Activated B cell treated with CpG ODN at 0.5 μM for 24 hours (primary cell): ENCODE data around the gene CRELD2. TPM values are rescaled to one million over a fixed set of nuclear protein-coding genes. Genes with fewer than 3 reads are reported as not detected.

Experiments
- ATAC-seq: fragments of 200-7000 bp; cut with Tn5 transposase; one replicate; pipeline ENCODE4 v1.10.0; 2021; ENCODE audit warnings: low read depth, mild to moderate bottlenecking, moderate library complexity
- CTCF ChIA-PET: fragments of 350-600 bp; sonication (Branson Sonifier 250); formaldehyde crosslinking; loops from one replicate; lab custom pipeline; 2021; ENCODE audit warnings: antibody characterized with exemption; lab: Charles Lee
- POLR2A ChIA-PET: fragments of 350-600 bp; sonication (Branson Sonifier 250); formaldehyde crosslinking; loops from one replicate; lab custom pipeline; 2021; ENCODE audit warnings: antibody characterized with exemption; lab: Charles Lee
- DNase-seq: peaks from one replicate; pipeline ENCODE4 v3.0.0; 2022
- H3K27ac Mint-ChIP-seq: one replicate; pipeline ENCODE4 v1.8.0; 2020; ENCODE audit warnings: mixed read lengths
- H3K27me3 Mint-ChIP-seq: one replicate; pipeline ENCODE4 v1.8.0; 2021; ENCODE audit warnings: mixed read lengths
- H3K36me3 Mint-ChIP-seq: one replicate; pipeline ENCODE4 v1.8.0; 2021; ENCODE audit warnings: low read depth, mixed read lengths
- H3K4me1 Mint-ChIP-seq: one replicate; pipeline ENCODE4 v1.8.0; 2021; ENCODE audit warnings: mixed read lengths
- H3K4me3 Mint-ChIP-seq: one replicate; pipeline ENCODE4 v1.8.0; 2020; ENCODE audit warnings: mild to moderate bottlenecking, mixed read lengths
- H3K9me3 Mint-ChIP-seq: one replicate; pipeline ENCODE4 v1.8.0; 2020; ENCODE audit warnings: mixed read lengths
- intact Hi-C: fragments of 100-400 bp; cut with micrococcal nuclease; formaldehyde crosslinking; loops from one replicate; pipeline ENCODE4 v1.15.1; 2024
- total RNA-seq: library from RNA; stranded (reverse); gene quantifications from 2 replicates; pipeline ENCODE4 v1.2.3, GENCODE V29; 2022
- TF ChIP-seq, protein P1 (sequence below): fragments of 200-600 bp; IDR thresholded peaks from one replicate; pipeline ENCODE4 v1.8.0; 2022; ENCODE audit warnings: antibody characterized with exemption, mild to moderate bottlenecking

CRELD2 gene
- total RNA-seq, 1 donor from 2014 or later: 44.5 TPM

DNA sequence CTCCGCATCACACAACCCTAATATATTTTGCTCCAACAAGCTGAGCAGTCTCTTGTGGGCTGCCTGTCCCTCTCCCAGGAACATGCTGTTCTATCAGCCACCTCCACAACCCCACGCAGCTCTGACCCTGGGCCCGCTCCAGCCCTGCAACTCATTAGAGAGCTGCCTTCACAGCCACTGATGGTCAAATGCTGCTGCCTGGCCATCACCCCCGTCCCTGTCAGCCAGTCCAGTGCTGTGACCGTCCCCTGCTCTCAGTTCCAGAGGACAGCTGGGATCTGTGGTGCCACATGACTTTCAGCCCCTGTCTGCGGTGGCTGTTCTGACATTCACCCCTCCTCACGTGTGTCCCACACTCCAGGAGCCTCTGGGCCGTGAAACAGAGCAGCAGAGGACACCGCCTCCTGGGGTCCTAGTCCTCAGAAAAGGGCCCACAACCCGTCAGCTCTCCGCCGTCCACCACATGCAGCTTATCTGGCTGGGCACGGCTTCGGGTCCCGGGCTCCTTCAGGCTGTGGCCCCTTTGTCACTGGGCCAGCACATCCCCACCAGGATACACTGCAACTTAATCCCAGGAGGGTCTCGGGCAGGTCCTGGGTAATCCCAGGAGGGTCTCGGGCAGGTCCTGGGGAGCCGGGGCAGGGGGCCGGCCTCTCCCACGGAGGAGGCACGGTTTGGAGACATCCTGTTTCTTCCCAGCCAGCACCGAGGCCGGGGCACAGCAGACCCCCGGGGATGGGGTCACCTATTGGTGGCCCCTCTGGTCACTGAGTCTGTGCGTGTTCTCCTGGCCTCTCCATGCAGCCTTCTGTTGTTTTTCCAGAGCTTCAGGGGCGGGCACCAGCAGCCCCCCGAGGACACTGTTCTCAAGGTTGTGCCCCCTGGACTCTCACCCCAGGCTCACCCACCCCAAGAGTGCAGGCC is 15.1 kb downstream of the CRELD2 start:
- H3K4me1 Mint-ChIP-seq: peaks cover 58% of the 10 kb centered on the region
- POLR2A ChIA-PET: interaction anchor here (0.6 to 15.4 kb wide), 11 partner anchors 8 to 258 kb away, joined by 3 to 828 read pairs (median 7); partner anchors contain the start of genes IL17REL and PIM3
- TF ChIP-seq, protein P1, sequence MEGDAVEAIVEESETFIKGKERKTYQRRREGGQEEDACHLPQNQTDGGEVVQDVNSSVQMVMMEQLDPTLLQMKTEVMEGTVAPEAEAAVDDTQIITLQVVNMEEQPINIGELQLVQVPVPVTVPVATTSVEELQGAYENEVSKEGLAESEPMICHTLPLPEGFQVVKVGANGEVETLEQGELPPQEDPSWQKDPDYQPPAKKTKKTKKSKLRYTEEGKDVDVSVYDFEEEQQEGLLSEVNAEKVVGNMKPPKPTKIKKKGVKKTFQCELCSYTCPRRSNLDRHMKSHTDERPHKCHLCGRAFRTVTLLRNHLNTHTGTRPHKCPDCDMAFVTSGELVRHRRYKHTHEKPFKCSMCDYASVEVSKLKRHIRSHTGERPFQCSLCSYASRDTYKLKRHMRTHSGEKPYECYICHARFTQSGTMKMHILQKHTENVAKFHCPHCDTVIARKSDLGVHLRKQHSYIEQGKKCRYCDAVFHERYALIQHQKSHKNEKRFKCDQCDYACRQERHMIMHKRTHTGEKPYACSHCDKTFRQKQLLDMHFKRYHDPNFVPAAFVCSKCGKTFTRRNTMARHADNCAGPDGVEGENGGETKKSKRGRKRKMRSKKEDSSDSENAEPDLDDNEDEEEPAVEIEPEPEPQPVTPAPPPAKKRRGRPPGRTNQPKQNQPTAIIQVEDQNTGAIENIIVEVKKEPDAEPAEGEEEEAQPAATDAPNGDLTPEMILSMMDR: no peak
- H3K4me3 Mint-ChIP-seq: peak overlapping the region; percentile 75
- H3K27ac Mint-ChIP-seq: peak overlapping the region; percentile 82
- intact Hi-C loops: loop anchor here (5.0 to 10.0 kb wide), 2 partner anchors 84 to 541 kb away; partner anchors contain the start of gene SBF1
- CTCF ChIA-PET: interaction anchor here (0.9 to 5.0 kb wide), 4 partner anchors 28 to 98 kb away, joined by 3 to 91 read pairs (median 4); no protein-coding TSS in a partner anchor
- ATAC-seq: no peak
- no peak for DNase-seq
- H3K9me3 Mint-ChIP-seq: no peaks in the 10 kb centered on the region
- H3K27me3 Mint-ChIP-seq: no peaks in the 10 kb centered on the region
- no peaks in the 10 kb centered on the region for H3K36me3 Mint-ChIP-seq

DNA sequence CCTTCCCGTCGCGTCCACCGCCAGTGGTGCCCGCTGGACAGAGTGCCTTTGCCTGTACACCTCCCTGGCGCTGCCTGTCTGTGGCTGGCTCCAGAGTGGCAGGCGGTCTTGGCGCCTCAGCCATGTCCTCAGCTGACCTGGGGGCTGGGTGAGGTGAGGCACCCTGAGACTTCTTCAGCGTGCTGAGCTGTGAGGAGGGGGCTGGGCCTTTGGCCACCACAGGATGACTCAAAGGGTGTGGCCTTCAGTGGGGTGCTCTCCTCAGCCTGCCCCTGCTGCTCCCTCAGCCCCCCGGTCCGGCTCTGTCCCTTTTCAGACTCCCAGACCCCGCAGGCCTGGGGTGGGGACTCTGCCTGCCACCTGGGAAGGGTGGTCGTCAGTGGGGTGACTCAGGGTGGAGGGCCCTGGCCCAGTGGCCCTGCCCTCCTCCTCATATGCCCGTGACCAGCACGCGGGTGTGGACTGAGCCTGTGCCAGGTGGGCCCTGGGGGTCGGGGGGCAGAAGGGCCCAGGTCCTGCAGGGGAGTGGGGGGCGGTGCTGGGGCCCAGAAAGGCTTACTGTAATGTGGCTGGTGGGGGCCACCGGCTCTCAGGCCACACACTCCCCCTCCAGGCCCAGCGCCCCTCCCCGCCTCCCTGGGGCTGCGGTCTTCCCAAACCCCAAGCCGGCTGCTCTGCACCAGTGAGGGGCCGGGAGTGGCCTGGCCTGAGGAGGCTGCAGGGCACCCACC is 15.9 kb downstream of the CRELD2 start:
- POLR2A ChIA-PET: interaction anchor here (1.4 to 15.4 kb wide), 10 partner anchors 9 to 256 kb away, joined by 3 to 828 read pairs (median 10); partner anchors contain the start of genes IL17REL and PIM3
- H3K27me3 Mint-ChIP-seq: no peaks in the 10 kb centered on the region
- CTCF ChIA-PET: interaction anchor here (2.0 to 5.0 kb wide), 2 partner anchors 28 to 97 kb away, joined by 5 to 91 read pairs; no protein-coding TSS in a partner anchor
- intact Hi-C loops: loop anchor here (5.0 to 10.0 kb wide), 2 partner anchors 83 to 540 kb away; partner anchors contain the start of gene SBF1
- H3K9me3 Mint-ChIP-seq: no peaks in the 10 kb centered on the region
- no peaks in the 10 kb centered on the region for H3K36me3 Mint-ChIP-seq
- peak; percentile 47 for DNase-seq
- no peak for ATAC-seq
- TF ChIP-seq, protein P1: no peak
- peak overlapping the region; percentile 75 for H3K4me3 Mint-ChIP-seq
- H3K27ac Mint-ChIP-seq: peak overlapping the region; percentile 82
- H3K4me1 Mint-ChIP-seq: peaks cover 58% of the 10 kb centered on the region

DNA sequence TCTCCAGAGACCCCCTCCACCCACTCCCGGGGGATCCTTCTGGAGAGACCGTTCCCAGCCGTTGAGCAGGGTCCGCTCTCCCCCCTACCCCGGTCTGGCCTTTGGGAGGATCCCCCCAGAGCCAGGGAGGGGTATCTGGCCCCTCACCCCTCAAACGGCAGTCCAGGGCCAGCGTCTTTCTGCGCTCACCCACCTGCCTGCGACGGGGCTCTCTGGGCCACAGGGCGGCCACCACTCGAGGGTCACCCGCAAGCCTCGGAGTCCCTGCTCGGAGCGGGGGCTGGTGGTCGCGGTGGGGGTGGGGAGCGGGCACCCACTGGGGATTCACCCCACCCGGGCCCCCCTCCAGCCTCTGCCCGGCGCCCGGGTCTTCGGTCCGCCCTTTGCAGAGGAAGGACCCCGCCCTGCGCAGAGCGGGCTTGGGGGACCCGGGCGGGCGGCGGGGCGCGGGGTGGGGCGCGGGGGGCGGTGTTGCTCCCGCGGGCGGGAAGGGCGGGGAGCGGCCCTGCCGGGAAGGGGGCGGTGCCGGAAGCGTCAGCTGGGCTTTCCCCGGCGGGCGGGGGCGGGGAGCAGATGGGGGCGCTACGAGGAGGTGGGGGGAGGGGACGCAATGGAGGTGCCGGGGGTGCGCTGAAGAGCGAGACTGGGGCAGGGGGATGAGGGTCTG is 16.6 kb downstream of the CRELD2 start:
- no peaks in the 10 kb centered on the region for H3K9me3 Mint-ChIP-seq
- POLR2A ChIA-PET: interaction anchor here (0.6 to 15.4 kb wide), 16 partner anchors 10 to 605 kb away, joined by 3 to 828 read pairs (median 8); partner anchors contain the start of gene PIM3
- no peaks in the 10 kb centered on the region for H3K27me3 Mint-ChIP-seq
- H3K27ac Mint-ChIP-seq: peak overlapping the region; percentile 82
- DNase-seq (peak; percentile 82), ATAC-seq (peak; percentile 7)
- H3K4me1 Mint-ChIP-seq: peaks cover 54% of the 10 kb centered on the region
- intact Hi-C loops: loop anchor here (1.0 to 10.0 kb wide), 4 partner anchors 10 to 540 kb away; partner anchors contain the start of genes PIM3 and SBF1
- no peaks in the 10 kb centered on the region for H3K36me3 Mint-ChIP-seq
- CTCF ChIA-PET: no interaction called here
- peak overlapping the region; percentile 75 for H3K4me3 Mint-ChIP-seq
- TF ChIP-seq, protein P1: no peak

DNA sequence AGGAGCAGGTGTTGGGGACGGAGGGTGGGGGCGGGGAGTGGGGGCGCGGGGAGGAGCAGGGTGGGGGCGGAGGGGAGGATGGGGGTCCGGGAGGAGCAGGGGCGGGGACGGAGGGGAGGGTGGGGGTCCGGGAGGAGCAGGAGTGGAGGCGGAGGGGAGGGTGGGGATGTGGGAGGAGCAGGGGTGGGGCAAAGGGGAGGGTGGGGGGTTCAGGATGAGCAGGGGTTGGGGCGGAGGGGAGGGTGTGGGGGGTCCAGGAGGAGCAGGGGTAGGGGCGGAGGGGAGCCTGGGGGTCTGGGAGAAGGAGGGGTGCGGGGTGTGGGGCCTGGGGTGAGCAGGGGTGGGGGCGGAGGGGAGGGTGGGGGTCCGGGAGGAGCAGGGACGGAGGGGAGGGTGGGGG is 17.1 kb downstream of the CRELD2 start:
- H3K4me1 Mint-ChIP-seq: peaks cover 49% of the 10 kb centered on the region
- H3K27me3 Mint-ChIP-seq: no peaks in the 10 kb centered on the region
- no peak for ATAC-seq
- ChIA-PET CTCF (interaction anchor here (0.9 to 1.2 kb wide), 3 partner anchors 12 to 95 kb away, joined by 3 to 8 read pairs (median 4); no protein-coding TSS in a partner anchor), POLR2A (interaction anchor here (0.6 to 15.4 kb wide), 19 partner anchors 10 to 604 kb away, joined by 3 to 828 read pairs (median 12); partner anchors contain the start of genes ALG12, CRELD2 and PIM3)
- intact Hi-C loops: loop anchor here (1.0 to 10.0 kb wide), 3 partner anchors 10 to 539 kb away; partner anchors contain the start of genes PIM3 and SBF1
- TF ChIP-seq, protein P1: no peak
- H3K36me3 Mint-ChIP-seq: no peaks in the 10 kb centered on the region
- no peaks in the 10 kb centered on the region for H3K9me3 Mint-ChIP-seq
- DNase-seq: no peak
- H3K27ac Mint-ChIP-seq: no peak overlapping the region
- peak overlapping the region; percentile 61 for H3K4me3 Mint-ChIP-seq
